K562 (cell line): ENCODE measurements around the gene BRF1. TPM values are rescaled to one million over a fixed set of nuclear protein-coding genes. Genes with fewer than 3 reads are reported as not detected.
A peak's percentile ranks its signal among the peaks of the same experiment; 100 is the strongest.

Source experiments
- ATAC-seq: fragments of 200-7000 bp; cut with Tn5 transposase; 3 replicates; pipeline ENCODE4 v1.9.1; 2020; ENCODE audit warnings: moderate library complexity
- BruUV-seq: library from RNA; stranded (reverse); fragments of 400-500 nt; replicated peaks from 2 replicates; lab custom pipeline; 2021; lab: Mats Ljungman, UMichigan
- CTCF ChIA-PET: fragments of 300-600 bp; formaldehyde crosslinking; extraction: SDS; loops from one replicate; lab custom pipeline; 2021; ENCODE audit warnings: low intra/inter-chr PET ratio; lab: Yijun Ruan, JAX
- POLR2A ChIA-PET: fragments of 300-600, 350-650 bp; sonication (Branson Sonifier 250); formaldehyde crosslinking; extraction: SDS; loops from one replicate; lab custom pipeline; 2021; ENCODE audit warnings: antibody characterized with exemption, inconsistent platforms; lab: Yijun Ruan, JAX
- DNase-seq, 4 experiments: peaks; one replicate each; pipeline versions ENCODE4 v3.0.0 to v3.0.0-alpha.2; 2011 to 2018; ENCODE audit warnings: low spot score in 3 of 4, mixed read lengths in 3 of 4; ENCODE audit errors: extremely low read depth in 1 of 4
- FAIRE-seq: peaks from 2 replicates; lab custom pipeline; 2011; peaks lifted over from hg19 to GRCh38; lab: Jason Lieb, UNC
- H2AFZ ChIP-seq: 2 replicates; pipeline ENCODE4 v1.6.0; 2011; ENCODE audit warnings: low read depth, low read length, control low read depth, inconsistent platforms
- H3K27ac ChIP-seq: fragments of 200-600 bp; 3 replicates; pipeline ENCODE4 v1.8.0; 2011; ENCODE audit warnings: low read depth, mild to moderate bottlenecking, control low read depth, inconsistent platforms, low read length, moderate library complexity, mixed read lengths; ENCODE audit errors: extremely low read depth
- H3K27me3 ChIP-seq, 2 experiments: fragments of 300-600 bp in 1 of 2; 2 replicates in 1 of 2; 3 replicates in 1 of 2; pipeline versions ENCODE4 v1.6.0 to v1.8.0; 2011; ENCODE audit warnings: inconsistent platforms in 2 of 2, low read length in 2 of 2, mild to moderate bottlenecking in 1 of 2, mixed read lengths in 1 of 2, moderate library complexity in 1 of 2; ENCODE audit not compliant: control insufficient read depth in 2 of 2, insufficient read depth in 2 of 2
- H3K36me3 ChIP-seq: fragments of 300-600 bp; 3 replicates; pipeline ENCODE4 v1.8.0; 2011; ENCODE audit warnings: mild to moderate bottlenecking, low read length, inconsistent platforms; ENCODE audit not compliant: control insufficient read depth, insufficient read depth
- H3K4me1 ChIP-seq, 2 experiments: fragments of 200-600 bp in 1 of 2; replicated peaks in 1 of 2; 2 replicates in 1 of 2; 3 replicates in 1 of 2; pipeline versions ENCODE4 v1.5.1 to v1.8.0; 2011; ENCODE audit warnings: inconsistent platforms in 2 of 2, low read length in 2 of 2, mild to moderate bottlenecking in 1 of 2, mixed read lengths in 1 of 2, moderate library complexity in 1 of 2; ENCODE audit not compliant: control insufficient read depth in 2 of 2, insufficient read depth in 2 of 2
- H3K4me2 ChIP-seq: 2 replicates; pipeline ENCODE4 v1.6.1; 2011; ENCODE audit warnings: low read length, control low read depth, inconsistent platforms, mixed read lengths; ENCODE audit not compliant: insufficient read depth
- H3K4me3 ChIP-seq: fragments of 200-600 bp; sonication (generic), shearing (Covaris generic); 2 replicates; pipeline ENCODE4 v1.5.1; 2016; ENCODE audit warnings: control low read depth, inconsistent platforms
- H3K79me2 ChIP-seq: fragments of 200-600 bp; 3 replicates; pipeline ENCODE4 v1.8.0; 2011; ENCODE audit warnings: low read length, inconsistent platforms; ENCODE audit not compliant: control insufficient read depth, insufficient read depth
- H3K9ac ChIP-seq, 2 experiments: 2 replicates each; pipeline versions ENCODE4 v1.6.0 to v1.6.1; 2011; ENCODE audit warnings: low read depth in 2 of 2, low read length in 2 of 2, control low read depth in 1 of 2, inconsistent platforms in 1 of 2, mild to moderate bottlenecking in 1 of 2, mixed read lengths in 1 of 2; ENCODE audit not compliant: insufficient read depth in 1 of 2
- H3K9me1 ChIP-seq: one replicate; pipeline ENCODE4 v1.6.0; 2011; ENCODE audit warnings: inconsistent platforms, mild to moderate bottlenecking, low read length, moderate library complexity; ENCODE audit not compliant: control insufficient read depth, insufficient read depth
- H3K9me3 ChIP-seq: replicated peaks from 2 replicates; pipeline ENCODE4 v1.5.1; 2011; ENCODE audit warnings: low read depth, low read length, inconsistent platforms; ENCODE audit not compliant: control insufficient read depth, insufficient read depth
- H4K20me1 ChIP-seq: replicated peaks from 2 replicates; pipeline ENCODE4 v1.6.1; 2011; ENCODE audit warnings: low read length, inconsistent platforms, mixed read lengths; ENCODE audit not compliant: control insufficient read depth, insufficient read depth
- ATF1 ChIP-seq, 2 experiments: fragments of 450-650 bp in 1 of 2; IDR thresholded peaks; 2 replicates each; pipeline ENCODE4 v1.6.1; 2016; ENCODE audit warnings: missing compliant biosample characterization in 1 of 2, missing genetic modification characterization in 1 of 2
- ESRRA ChIP-seq: fragments of 450-650 bp; IDR thresholded peaks from 2 replicates; pipeline ENCODE4 v1.6.1; 2014; ENCODE audit warnings: low read depth, mild to moderate bottlenecking, moderate library complexity, borderline replicate concordance
- HCFC1 ChIP-seq: IDR thresholded peaks from 2 replicates; pipeline ENCODE4 v1.6.1; 2012; ENCODE audit warnings: low read depth, low read length, improper control_type of control experiment
- HMG20A ChIP-seq: fragments of 450-650 bp; formaldehyde crosslinking; conservative IDR thresholded peaks from 2 replicates; pipeline ENCODE4 v1.4.0; 2020; ENCODE audit warnings: mild to moderate bottlenecking, mixed read lengths
- KLF1 ChIP-seq: fragments of 450-650 bp; IDR thresholded peaks from 2 replicates; pipeline ENCODE4 v1.6.1; 2016; ENCODE audit warnings: missing genetic modification characterization, missing compliant biosample characterization
- MYNN ChIP-seq, 2 experiments: sonication (generic); formaldehyde crosslinking in 1 of 2; IDR thresholded peaks; 2 replicates each; pipeline versions ENCODE4 v1.5.0 to v1.6.1; 2016 to 2020; ENCODE audit warnings: antibody characterized with exemption in 1 of 2, missing genetic modification reagents in 1 of 2
- PHTF2 ChIP-seq: fragments of 250-450 bp; sonication (Bioruptor Pico); IDR thresholded peaks from 2 replicates; pipeline ENCODE4 v1.5.0; 2021; ENCODE audit warnings: mild to moderate bottlenecking
- SMAD4 ChIP-seq: fragments of 250-450 bp; sonication (Bioruptor Pico); conservative IDR thresholded peaks from 2 replicates; pipeline ENCODE4 v1.8.0; 2021; ENCODE audit warnings: inconsistent platforms, mild to moderate bottlenecking, moderate library complexity
- ZNF75A ChIP-seq: fragments of 450-650 bp; formaldehyde crosslinking; IDR thresholded peaks from 2 replicates; pipeline ENCODE4 v1.4.0; 2020; ENCODE audit warnings: mild to moderate bottlenecking
- WGBS: fragments of 100-300 bp; shearing (Covaris generic); methylation state at CpG from one replicate; pipeline ENCODE4 v1.1.6; 2016; ENCODE audit warnings: low coverage, mixed read lengths; ENCODE audit not compliant: insufficient coverage; ENCODE audit errors: missing lambda C conversion rate; 5-methylcytosine and 5-hydroxymethylcytosine counted together
- in situ Hi-C: fragments of 300-500 bp; cut with MboI; formaldehyde crosslinking; loops from 4 replicates; pipeline ENCODE4 v1.15.0; 2018; ENCODE audit warnings: inconsistent platforms, mixed read lengths
- intact Hi-C: fragments of 100-400 bp; cut with micrococcal nuclease; formaldehyde crosslinking; loops from 2 replicates; pipeline ENCODE4 v1.14.2; 2022
- polyA plus RNA-seq, 8 experiments: library from polyadenylated mRNA; depleted of rRNA in 4 of 8; stranded (reverse) in 5 of 8; unstranded in 3 of 8; fragments of >200 nt; fragmentation: Nextera tagmentation in 2 of 8; fragmentation: Illumina TruSeq in 1 of 8; extraction: Ambion mirVana in 2 of 8; extraction: Trizol in 1 of 8; gene quantifications; 2 replicates each; pipeline versions ENCODE4 v1.2.1 to v1.2.3, GENCODE V29; 2011 to 2014; ENCODE audit warnings: inconsistent platforms in 1 of 8, missing spikeins in 1 of 8
- total RNA-seq, 7 experiments: library from RNA; depleted of rRNA in 6 of 7; stranded (reverse); fragments of >200 nt in 6 of 7; fragmentation: Illumina TruSeq in 2 of 7; extraction: Trizol in 2 of 7; gene quantifications; 2 replicates each; pipeline versions ENCODE4 v1.2.1 to v1.2.3, GENCODE V29; 2011 to 2021; ENCODE audit warnings: low replicate concordance in 1 of 7
- TF ChIP-seq, protein P1 (sequence below): fragments of 250-450 bp; sonication (Bioruptor Pico); IDR thresholded peaks from 2 replicates; pipeline ENCODE4 v1.4.0; 2020; ENCODE audit warnings: mild to moderate bottlenecking, moderate library complexity
- TF ChIP-seq, protein P2 (sequence below): fragments of 450-650 bp; formaldehyde crosslinking; IDR thresholded peaks from 2 replicates; pipeline ENCODE4 v1.4.0; 2020; ENCODE audit warnings: mild to moderate bottlenecking, moderate library complexity

The BRF1 gene
- total and polyA plus RNA-seq, 9 of the 15 experiments (the other 6 are each of a cell fraction or from before 2014, with no cell fraction given): 0.14 to 24.6 (median 8.2) TPM

DNA sequence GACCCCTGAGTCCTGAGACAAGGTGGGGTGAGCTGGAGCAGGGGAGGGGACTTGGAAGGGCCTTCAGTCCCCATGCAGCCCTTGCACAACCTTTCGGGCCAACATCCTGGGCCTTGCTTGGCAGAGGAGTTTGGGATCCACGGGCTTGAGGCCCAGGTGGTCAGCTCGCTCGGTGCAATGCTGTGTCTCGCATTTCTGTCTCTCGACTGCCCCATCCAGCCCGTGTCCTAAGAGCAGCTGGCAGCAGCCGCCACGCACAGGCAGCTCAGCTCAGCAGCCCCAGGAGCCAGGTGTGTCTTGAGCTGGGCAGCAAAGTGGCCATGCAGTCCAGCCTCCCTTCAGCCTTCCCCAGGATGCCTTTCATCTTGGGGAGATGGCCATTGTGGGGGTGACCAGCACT is 24.5 kb upstream of the BRF1 start (continued):
- TF ChIP-seq, protein P1, sequence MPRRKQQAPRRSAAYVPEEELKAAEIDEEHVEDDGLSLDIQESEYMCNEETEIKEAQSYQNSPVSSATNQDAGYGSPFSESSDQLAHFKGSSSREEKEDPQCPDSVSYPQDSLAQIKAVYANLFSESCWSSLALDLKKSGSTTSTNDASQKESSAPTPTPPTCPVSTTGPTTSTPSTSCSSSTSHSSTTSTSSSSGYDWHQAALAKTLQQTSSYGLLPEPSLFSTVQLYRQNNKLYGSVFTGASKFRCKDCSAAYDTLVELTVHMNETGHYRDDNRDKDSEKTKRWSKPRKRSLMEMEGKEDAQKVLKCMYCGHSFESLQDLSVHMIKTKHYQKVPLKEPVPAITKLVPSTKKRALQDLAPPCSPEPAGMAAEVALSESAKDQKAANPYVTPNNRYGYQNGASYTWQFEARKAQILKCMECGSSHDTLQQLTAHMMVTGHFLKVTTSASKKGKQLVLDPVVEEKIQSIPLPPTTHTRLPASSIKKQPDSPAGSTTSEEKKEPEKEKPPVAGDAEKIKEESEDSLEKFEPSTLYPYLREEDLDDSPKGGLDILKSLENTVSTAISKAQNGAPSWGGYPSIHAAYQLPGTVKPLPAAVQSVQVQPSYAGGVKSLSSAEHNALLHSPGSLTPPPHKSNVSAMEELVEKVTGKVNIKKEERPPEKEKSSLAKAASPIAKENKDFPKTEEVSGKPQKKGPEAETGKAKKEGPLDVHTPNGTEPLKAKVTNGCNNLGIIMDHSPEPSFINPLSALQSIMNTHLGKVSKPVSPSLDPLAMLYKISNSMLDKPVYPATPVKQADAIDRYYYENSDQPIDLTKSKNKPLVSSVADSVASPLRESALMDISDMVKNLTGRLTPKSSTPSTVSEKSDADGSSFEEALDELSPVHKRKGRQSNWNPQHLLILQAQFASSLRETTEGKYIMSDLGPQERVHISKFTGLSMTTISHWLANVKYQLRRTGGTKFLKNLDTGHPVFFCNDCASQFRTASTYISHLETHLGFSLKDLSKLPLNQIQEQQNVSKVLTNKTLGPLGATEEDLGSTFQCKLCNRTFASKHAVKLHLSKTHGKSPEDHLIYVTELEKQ (CRISPR knock-in tag): no peak
- TF ChIP-seq ZNF75A (CRISPR knock-in tag): no peak
- TF ChIP-seq, all 486 proteins: peak for 0

DNA sequence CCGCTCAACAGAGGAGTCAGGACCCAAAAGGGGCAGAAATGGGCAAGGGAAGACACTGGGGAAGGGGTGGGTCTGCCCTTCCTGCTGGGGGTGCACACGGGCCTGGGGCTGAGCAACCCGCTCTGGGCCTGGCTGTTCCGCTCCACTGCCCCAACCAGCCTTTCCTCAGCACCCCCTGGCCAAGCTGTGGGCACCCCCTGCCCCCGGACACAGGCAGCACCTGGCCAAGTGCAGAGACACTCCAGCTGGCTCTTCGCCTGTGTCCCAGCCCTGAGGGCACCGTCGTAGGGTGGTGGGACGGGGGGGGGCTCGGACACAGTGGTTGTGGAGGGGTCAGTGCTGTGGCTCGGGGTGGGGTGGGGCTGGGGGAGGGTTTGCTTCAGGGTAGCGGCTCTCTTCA is 24.1 kb upstream of the BRF1 start:
- CTCF ChIA-PET: no interaction called here
- no peak overlapping the region for H2AFZ ChIP-seq
- no peaks in the 10 kb centered on the region for H3K27me3 ChIP-seq
- peaks cover 3% of the 10 kb centered on the region for H3K9me1 ChIP-seq
- no TSS peak for BruUV-seq
- H3K4me3 ChIP-seq: no peak overlapping the region
- intact Hi-C loops: no loop called here
- H4K20me1 ChIP-seq: peaks cover 10% of the 10 kb centered on the region
- in situ Hi-C loops: no loop called here
- POLR2A ChIA-PET: no interaction called here
- no peaks in the 10 kb centered on the region for H3K9me3 ChIP-seq
- H3K4me2 ChIP-seq: no peak overlapping the region
- H3K79me2 ChIP-seq: peaks cover 8% of the 10 kb centered on the region; the same call in 2 of the 3 replicates
- H3K36me3 ChIP-seq: no peaks in the 10 kb centered on the region
- H3K9ac ChIP-seq: peak overlapping the region in 1 of 2 experiments; percentile 35; a peak in 1 of 4 replicates
- WGBS: 74% methylated on average over 6 of the region's 12 CpGs
- DNase-seq (no peak), ATAC-seq (no peak), FAIRE-seq (no peak)
- H3K27ac ChIP-seq: no peak overlapping the region
- H3K4me1 ChIP-seq: peaks cover 4 to 62% of the 10 kb centered on the region in 2 experiments; a peak in 4 of 5 replicates
- TF ChIP-seq ATF1 (CRISPR knock-in tag; IDR thresholded peaks at IDR 0.05): no peak
- no peak for TF ChIP-seq ATF1 (tag; IDR thresholded peaks at IDR 0.05)
- no peak for TF ChIP-seq HMG20A (CRISPR knock-in tag)
- no peak for TF ChIP-seq PHTF2 (CRISPR knock-in tag)
- TF ChIP-seq KLF1 (tag): no peak
- no peak for TF ChIP-seq ESRRA
- no peak for TF ChIP-seq MYNN (IDR thresholded peaks at IDR 0.05)
- no peak for TF ChIP-seq MYNN (CRISPR knock-in tag; IDR thresholded peaks at IDR 0.05)
- TF ChIP-seq HCFC1: no peak
- TF ChIP-seq, protein P1 (CRISPR knock-in tag): no peak
- TF ChIP-seq SMAD4 (CRISPR knock-in tag): no peak
- TF ChIP-seq, protein P2, sequence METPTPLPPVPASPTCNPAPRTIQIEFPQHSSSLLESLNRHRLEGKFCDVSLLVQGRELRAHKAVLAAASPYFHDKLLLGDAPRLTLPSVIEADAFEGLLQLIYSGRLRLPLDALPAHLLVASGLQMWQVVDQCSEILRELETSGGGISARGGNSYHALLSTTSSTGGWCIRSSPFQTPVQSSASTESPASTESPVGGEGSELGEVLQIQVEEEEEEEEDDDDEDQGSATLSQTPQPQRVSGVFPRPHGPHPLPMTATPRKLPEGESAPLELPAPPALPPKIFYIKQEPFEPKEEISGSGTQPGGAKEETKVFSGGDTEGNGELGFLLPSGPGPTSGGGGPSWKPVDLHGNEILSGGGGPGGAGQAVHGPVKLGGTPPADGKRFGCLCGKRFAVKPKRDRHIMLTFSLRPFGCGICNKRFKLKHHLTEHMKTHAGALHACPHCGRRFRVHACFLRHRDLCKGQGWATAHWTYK (CRISPR knock-in tag): no peak
